ENCODE measurements around the gene COLGALT1. TPM values are rescaled to one million over a fixed set of nuclear protein-coding genes. Genes with fewer than 3 reads are reported as not detected.
"Not testable (repeated sequence)": the region's sequence is repeated elsewhere in the genome, so short reads cannot be mapped to it uniquely, and the experiment has no call there.

The COLGALT1 gene
- 98.1 TPM for polyA plus RNA-seq (2013, experiment 1 of 2; ENCODE audit: insufficient read length)
- polyA plus RNA-seq (2013, experiment 2 of 2; ENCODE audit: insufficient read length): 98.1 TPM

- DNase-seq: peak; percentile 93
These were observed at the start of gene COLGALT1 for GRCh38 chr19:17555480-17555928. TSS of gene COLGALT1 (plus strand) at chr19:17555649. CDS start at chr19:17555714, 65 bp downstream.

GRCh38 chr19:17506745-17507144 is 48.7 kb upstream of the COLGALT1 start:
- DNase-seq: no peak

DNA sequence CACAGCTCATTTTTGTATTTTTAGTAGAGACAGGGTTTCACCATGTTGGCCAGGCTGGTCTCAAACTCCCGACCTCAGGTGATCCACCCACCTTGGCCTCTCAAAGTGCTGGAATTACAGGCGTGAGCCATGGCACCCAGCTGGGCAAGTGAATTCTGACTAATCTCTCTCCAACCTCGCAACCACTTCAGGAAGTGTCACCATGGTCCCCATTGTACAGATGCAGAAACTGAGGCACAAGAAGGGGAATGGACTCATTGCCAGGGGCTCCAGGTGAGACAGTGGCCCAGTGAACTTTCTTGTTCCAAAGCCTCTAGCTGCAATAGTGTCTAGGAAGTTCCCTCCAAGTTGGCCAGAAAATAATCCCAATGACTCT is 46.9 kb upstream of the COLGALT1 start:
- DNase-seq: not testable (repeated sequence)

DNA sequence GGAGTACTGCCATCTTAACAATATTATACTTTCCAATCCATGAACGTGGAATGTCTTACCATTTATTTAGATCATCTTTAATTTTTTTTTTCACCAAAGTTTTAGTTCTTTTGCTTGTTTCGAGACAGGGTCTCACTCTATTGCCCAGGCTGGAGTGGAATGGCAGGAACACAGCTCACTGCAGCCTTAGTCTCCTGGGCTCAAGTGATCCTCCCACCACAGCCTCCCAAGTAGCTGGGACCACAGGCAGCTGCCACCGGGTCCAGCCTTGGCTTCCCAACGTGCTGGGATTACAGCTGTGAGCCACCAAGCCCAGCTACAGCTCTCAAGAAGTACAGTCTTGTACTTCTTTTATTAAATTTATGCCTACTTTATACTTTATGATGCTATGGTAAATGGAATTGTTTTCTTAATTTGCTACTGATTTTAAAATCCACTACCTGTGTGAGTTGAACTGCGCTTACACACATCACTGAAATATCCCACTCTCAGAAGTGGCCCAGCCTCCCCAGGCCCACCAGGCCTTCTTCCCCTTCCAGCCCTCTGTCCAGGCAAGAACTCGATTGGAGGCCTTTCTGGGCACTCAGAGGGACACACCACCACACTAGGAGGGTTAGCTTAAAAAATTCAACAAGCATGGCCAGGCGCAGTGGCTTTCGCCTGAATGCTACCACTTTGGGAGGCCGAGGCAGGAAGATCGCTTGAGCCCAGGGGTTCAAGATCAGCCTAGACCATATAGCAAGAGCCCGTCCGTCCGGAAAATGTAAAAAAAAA is 45.0 kb upstream of the COLGALT1 start:
- no peak for DNase-seq

GRCh38 chr19:17511724-17512573 is 43.5 kb upstream of the COLGALT1 start:
- DNase-seq: peak; percentile 88

DNA sequence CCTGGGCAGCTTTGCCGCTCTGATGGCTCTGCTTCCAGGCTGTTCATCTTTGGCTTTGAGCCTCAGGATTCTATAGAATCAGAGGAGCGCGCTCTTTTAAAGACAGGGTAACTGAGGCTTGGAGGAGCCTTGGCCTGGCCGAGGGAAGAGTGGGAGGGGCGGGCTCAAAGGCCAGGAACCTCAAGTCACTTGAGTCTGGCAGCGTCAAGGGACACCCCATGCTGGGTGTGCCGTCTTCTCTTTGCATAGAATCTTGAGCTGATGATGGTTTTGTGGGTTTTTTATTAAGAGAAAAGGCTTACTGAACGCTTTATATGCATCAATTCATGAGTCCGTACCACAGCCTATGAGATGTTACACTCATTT is 42.9 kb upstream of the COLGALT1 start:
- DNase-seq: no peak

- DNase-seq: no peak
These were observed 39.9 kb upstream of the COLGALT1 start for GRCh38 chr19:17515408-17516149.

- no peak for DNase-seq
These were observed 37.6 kb upstream of the COLGALT1 start for GRCh38 chr19:17517898-17518297.

DNA sequence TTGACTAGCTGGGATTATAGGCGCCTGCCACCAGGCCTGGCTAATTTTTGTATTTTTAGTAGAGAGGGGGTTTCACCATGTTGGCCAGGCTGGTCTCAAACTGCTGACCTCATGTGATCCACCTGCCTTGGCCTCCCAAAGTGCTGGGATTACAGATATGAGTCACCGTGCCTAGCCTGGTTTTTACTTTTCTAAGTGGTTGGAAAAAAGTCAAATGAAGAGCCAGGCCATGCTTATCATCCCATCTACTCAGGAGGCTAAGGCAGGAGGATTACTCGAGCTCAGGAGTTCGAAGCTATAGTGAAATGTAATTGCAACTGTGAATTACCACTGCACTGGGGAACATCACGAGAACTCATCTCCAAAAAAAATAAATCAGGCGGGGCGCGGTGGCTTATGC is 36.8 kb upstream of the COLGALT1 start:
- not testable (repeated sequence) for DNase-seq

DNA sequence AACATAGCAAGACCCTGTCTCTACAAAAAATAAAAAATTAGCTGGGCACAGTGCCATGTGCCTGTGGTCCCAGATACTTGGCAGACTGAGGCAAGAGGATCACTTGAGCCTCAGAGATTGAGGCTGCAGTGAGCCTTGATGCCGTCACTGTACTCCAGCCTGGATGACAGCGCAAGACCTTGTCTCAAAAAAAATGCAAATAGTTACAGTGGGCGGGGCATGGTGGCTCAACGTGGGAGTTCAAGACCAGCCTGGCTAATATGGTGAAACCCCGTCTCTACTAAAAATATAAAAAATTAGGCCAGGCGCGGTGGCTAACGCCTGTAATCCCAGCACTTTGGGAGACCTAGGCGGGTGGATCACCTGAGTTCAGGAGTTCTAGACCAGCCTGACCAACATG is 35.5 kb upstream of the COLGALT1 start:
- DNase-seq: peak; percentile 22

DNA sequence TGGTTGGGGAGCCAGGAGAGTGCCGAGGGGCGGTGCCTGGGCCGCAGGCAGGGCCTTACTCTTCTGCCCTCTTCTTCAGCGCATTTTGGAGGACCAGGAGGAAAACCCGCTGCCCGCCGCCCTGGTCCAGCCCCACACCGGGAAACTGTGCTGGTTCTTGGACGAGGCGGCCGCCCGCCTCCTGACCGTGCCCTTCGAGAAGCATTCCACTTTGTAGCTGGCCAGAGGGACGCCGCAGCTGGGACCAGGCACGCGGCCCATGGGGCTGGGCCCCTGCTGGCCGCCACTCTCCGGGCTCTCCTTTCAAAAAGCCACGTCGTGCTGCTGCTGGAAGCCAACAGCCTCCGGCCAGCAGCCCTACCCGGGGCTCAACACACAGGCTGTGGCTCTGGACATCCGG is 34.6 kb upstream of the COLGALT1 start:
- DNase-seq: no peak

DNA sequence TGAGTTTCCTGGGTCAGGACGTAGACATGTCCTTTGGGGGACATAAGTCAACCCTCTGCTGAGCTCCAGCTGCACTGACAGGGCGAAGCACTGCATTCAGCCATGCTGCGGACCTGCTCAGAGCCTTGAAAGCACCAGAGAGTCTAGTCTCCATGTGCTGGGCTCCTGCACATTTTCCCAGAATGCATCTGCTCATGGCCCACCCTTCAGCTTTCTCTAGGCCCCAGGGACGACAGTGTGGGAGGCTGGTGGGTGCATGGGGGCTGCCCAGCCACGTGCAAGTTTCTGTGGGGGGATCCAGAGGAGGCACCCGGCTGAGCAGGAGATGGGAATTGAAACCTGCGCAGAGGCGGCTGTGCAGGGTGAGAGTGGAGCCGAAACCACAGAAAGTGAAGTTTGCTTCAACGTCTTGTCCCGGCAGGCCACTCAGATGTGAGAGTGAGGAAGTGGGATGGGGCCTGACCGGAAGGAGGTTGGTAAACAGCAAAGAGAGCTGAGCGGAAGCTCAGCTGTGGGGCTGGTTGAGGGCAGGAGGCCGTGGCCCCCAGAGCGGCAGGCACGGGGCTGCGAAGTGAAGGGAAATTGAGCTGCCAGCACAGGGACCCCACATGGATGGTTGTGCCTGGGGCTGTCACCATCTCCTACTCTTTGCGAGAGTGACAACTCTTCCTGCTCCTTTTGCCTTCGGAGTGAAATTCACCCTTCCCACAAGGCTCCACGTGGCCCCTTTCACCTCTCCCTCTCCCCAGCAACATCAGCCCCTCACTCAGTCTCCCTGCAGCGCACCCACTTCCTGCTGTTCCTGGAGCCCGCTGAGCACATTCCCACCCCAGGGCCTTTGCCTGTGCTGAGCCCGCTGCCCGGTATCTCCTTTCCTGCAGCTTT is 32.2 kb upstream of the COLGALT1 start:
- DNase-seq: no peak

- DNase-seq: no peak
These were observed 30.8 kb upstream of the COLGALT1 start for GRCh38 chr19:17524651-17525050.

DNA sequence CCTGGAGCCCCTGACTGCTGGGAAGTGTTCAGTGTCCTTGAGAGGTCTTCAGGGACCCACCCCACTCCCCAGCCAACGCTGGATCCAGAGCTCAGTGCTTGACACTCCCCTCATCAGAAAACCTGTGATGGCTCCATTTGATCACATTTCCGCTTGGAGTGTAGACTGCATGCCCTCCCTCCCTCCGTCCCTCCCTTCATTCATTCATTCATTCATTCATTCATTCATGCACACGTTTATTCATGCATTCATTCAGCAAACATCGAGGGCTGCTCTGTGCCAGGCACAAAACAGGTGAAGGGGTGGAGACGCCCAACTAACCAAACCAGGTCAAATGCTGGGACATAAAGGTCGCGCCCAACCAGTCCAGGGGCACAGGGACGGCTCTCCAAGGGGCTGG is 30.3 kb upstream of the COLGALT1 start:
- no peak for DNase-seq

DNA sequence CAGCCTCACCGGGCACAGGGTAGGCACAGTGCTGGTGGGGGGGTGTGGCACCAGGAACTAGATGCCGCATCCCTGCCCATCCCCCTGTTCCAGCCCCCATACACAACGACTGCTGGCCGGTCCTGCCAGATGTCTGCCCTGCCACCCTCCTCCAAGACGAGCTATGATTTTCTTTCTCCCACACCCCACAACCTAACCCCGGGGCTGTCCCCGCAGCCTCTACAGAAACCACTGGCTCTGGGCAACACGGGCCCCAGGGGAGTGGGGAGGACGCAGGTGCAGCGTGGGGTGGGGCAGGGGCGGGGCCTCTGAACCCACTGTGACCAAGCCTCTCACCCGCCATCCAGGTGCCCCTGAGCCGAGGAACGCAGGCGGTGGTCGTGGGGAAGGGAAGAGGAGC is 28.5 kb upstream of the COLGALT1 start:
- DNase-seq: no peak

- no peak for DNase-seq
These were observed 28.1 kb upstream of the COLGALT1 start for GRCh38 chr19:17527326-17527725.

GRCh38 chr19:17528610-17529009 is 26.8 kb upstream of the COLGALT1 start:
- DNase-seq: no peak

GRCh38 chr19:17529239-17530158 is 25.9 kb upstream of the COLGALT1 start:
- no peak for DNase-seq

DNA sequence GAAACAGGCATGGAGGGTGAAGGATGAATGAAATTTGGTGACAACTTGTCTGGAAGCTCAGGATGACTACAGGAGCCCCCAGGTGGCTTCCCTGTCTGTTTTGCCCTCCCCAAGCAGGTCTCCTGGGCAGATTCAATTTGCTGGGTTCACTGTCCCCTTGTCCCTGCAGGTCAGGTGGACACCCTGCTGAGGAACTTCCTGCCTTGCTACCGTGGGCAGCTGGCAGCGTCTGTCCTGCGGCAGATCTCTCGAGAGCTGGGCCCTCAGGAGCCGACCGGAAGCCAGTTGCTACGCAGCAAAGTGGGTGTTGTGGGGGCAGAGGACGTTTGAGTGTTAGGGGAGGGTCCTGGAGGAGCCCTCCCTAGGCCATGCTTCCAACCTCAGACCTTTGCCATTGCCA is 24.9 kb upstream of the COLGALT1 start:
- no peak for DNase-seq

DNA sequence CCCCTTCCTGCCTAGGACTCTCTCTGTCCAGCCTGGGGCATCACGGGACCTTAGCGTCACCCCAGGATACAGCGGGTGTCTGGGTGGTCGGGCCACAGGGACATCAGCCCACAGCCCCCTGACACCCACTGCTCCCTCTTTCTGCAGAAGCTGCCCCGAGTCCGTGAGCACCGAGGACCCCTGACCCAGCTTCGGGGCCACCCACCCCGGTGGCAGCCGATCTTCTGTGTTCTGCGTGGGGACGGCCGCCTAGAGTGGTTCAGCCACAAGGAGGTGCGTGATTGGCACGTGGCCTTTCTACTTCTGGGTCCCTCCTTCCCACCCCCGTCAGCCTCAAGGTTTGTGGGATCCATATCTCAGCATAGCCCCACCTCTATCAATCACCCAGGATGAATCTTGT is 23.3 kb upstream of the COLGALT1 start:
- DNase-seq: no peak

DNA sequence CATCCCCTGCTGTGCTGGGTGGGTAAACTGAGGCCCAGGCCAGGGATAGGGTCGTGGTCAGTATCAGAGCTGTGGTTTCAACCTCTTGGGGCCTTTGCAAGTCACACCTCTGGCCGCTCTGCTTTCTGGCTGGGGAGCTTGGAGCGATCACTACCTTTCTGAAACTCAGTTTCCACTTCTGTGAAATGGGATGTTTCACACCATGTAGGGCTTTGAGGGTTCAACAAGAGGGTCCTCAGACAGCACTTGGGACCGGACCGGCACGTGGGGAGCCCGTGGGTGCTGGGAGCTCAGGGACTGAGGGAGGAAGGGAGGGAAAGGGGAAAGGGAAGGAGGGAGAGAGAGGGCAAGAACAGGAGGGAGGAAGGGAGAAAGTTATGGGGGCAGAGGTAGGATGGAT is 22.9 kb upstream of the COLGALT1 start:
- no peak for DNase-seq
